Measurements from ENCODE around the gene EPHX1.

GRCh38 chr1:225861834-225862580, 52.1 kb downstream of the EPHX1 start:
- TF ChIP-seq CTCF (IDR thresholded peaks at IDR 0.05; ENCODE audit: low read depth, low read length, poor library complexity, severe bottlenecking) (no peak), EZH2phosphoT487 (IDR thresholded peaks at IDR 0.05; ENCODE audit: borderline replicate concordance, low read length) (no peak)

All from DOHH2 (cell line).